Subcutaneous abdominal adipose tissue (tissue), 5 donors: ENCODE results near the gene SUMO4.
A peak's percentile ranks its signal among the peaks of the same experiment; 100 is the strongest.

Source experiments
- H3K27ac ChIP-seq: one replicate; pipeline ENCODE4 v1.7.0; 2013; ENCODE audit warnings: low read depth, mild to moderate bottlenecking, inconsistent platforms, low read length, moderate library complexity
- H3K27me3 ChIP-seq, 5 donors: one replicate each; pipeline ENCODE4 v1.7.0; 2013; ENCODE audit warnings: low read length in 5 of 5, inconsistent platforms in 1 of 5; ENCODE audit not compliant: control insufficient read depth in 5 of 5, insufficient read depth in 4 of 5
- H3K36me3 ChIP-seq, 5 donors: one replicate each; pipeline ENCODE4 v1.7.0; 2013; ENCODE audit warnings: low read length in 5 of 5; ENCODE audit not compliant: control insufficient read depth in 5 of 5, insufficient read depth in 5 of 5
- H3K4me1 ChIP-seq, 5 donors: one replicate each; pipeline ENCODE4 v1.7.0; 2013; ENCODE audit warnings: low read length in 5 of 5, mild to moderate bottlenecking in 3 of 5, moderate library complexity in 1 of 5; ENCODE audit not compliant: control insufficient read depth in 5 of 5, insufficient read depth in 5 of 5
- H3K4me3 ChIP-seq, 5 donors: one replicate each; pipeline ENCODE4 v1.7.0; 2013; ENCODE audit warnings: low read length in 5 of 5, low read depth in 1 of 5
- H3K9ac ChIP-seq, 5 donors: one replicate each; pipeline ENCODE4 v1.7.0; 2013; ENCODE audit warnings: low read length in 5 of 5, mild to moderate bottlenecking in 4 of 5, moderate library complexity in 3 of 5
- H3K9me3 ChIP-seq, 5 donors: one replicate each; pipeline ENCODE4 v1.7.0; 2013; ENCODE audit warnings: low read length in 5 of 5; ENCODE audit not compliant: control insufficient read depth in 5 of 5
- donor health status: healthy.
- donor health status: healthy.
- donor health status: healthy.
- donor health status: healthy.
- donor health status: healthy.

SUMO4 gene

DNA sequence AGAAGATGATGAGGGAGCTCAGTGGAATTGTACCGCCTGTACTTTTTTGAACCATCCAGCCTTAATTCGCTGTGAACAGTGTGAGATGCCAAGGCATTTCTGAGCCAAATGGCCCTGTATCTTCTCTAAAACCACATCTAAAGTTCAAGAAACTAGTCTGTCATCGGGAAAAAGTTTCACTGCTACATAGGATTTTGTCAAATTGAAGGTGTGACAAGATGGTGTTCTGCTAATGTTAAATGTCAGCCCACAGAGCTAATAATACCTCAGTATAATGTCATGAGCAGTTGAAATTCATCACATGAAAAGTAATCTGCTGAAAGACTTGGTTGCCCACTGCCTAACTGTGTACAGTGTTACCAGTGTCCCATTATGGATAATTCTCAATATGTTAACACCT, 9.6 kb downstream of the SUMO4 start:
- H3K27me3 ChIP-seq = no peaks in the 10 kb centered on the region
- no peaks in the 10 kb centered on the region for H3K9me3 ChIP-seq
- H3K4me1 ChIP-seq = peaks cover 0 to 3% (median 0%) of the 10 kb centered on the region in 5 donors
- no peak overlapping the region for H3K9ac ChIP-seq
- no peak overlapping the region for H3K27ac ChIP-seq
- peaks cover 14 to 38% (median 18%) of the 10 kb centered on the region in 5 donors for H3K36me3 ChIP-seq
- H3K4me3 ChIP-seq = no peak overlapping the region

DNA sequence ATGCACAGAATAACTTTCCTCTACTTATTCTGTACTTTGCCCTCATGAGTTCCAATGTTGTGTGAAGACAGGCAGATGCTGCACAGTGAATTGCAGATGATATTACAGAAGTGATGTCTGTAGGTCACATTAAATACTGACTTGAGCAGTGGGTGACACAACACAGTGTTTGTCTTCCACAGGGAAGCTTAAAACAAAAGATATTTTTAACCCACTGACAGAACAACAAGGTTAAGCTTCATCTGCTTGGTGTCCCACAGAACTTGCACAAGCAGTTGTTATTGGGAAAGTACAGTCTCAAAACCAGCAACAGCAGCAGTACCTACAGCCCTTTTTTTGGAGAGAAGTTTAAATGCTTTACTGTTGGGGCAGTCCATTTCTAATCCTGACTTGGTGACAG, 10.5 kb downstream of the SUMO4 start:
- no peaks in the 10 kb centered on the region for H3K9me3 ChIP-seq
- H3K4me1 ChIP-seq = peaks cover 0 to 3% (median 0%) of the 10 kb centered on the region in 5 donors
- no peak overlapping the region for H3K4me3 ChIP-seq
- H3K27me3 ChIP-seq = no peaks in the 10 kb centered on the region
- peaks cover 14 to 29% (median 18%) of the 10 kb centered on the region in 5 donors for H3K36me3 ChIP-seq
- no peak overlapping the region for H3K27ac ChIP-seq
- no peak overlapping the region for H3K9ac ChIP-seq

- H3K4me1 ChIP-seq = no peaks in the 10 kb centered on the region
These were observed 13.9 kb downstream of the SUMO4 start for GRCh38 chr6:149414009-149414408.

GRCh38 chr6:149414821-149415220, 14.8 kb downstream of the SUMO4 start:
- Histone ChIP-seq H3K27ac (no peak overlapping the region), H3K9ac (no peak overlapping the region), H3K9me3 (no peaks in the 10 kb centered on the region), H3K27me3 (no peaks in the 10 kb centered on the region), H3K4me1 (no peaks in the 10 kb centered on the region), H3K36me3 (peaks cover 8 to 25% (median 10%) of the 10 kb centered on the region in 5 donors), H3K4me3 (no peak overlapping the region)

More at GRCh38 chr6:149414009-149414408, 13.9 kb downstream of the SUMO4 start:
- no peak overlapping the region for H3K4me3 ChIP-seq
- H3K36me3 ChIP-seq = peaks cover 14 to 29% (median 15%) of the 10 kb centered on the region in 5 donors
- no peak overlapping the region for H3K27ac ChIP-seq
- H3K27me3 ChIP-seq = no peaks in the 10 kb centered on the region
- no peaks in the 10 kb centered on the region for H3K9me3 ChIP-seq
- H3K9ac ChIP-seq = no peak overlapping the region

DNA sequence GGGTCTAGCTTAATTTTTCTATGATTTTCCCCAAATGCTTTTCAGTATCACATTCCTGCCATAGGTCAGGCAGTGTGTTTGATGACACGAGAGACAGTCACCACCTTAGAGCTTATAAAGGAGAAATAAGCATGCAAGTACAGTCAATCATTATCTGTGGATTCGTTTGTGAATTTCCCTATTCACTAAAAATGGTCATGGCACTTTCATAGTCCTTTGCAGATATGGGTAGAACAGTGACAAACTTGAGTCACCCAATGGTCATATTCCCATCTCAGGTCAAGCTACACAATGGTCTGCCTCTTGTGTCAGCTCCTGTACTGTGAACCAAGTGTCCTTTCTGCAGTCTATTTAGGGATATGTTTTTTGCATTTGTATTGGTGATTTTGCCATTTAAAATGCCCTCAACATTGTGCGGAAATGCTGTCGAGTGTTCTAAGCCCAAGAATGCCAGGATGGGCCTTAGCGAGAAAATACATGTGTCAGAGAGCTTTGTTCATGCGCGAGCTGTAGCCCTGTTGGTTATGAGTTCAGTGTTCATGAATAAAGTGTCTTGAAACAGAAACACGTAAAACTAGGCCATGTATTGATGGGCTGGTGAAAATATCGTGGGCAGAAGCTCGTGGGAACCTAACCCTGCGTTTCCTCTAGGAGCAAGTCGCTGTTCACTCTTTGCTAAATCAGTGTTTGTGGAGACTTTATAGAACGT, 19.8 kb downstream of the SUMO4 start:
- H3K36me3 ChIP-seq = no peaks in the 10 kb centered on the region
- no peaks in the 10 kb centered on the region for H3K9me3 ChIP-seq
- no peak overlapping the region for H3K9ac ChIP-seq
- peaks cover 2 to 15% (median 11%) of the 10 kb centered on the region in 5 donors for H3K4me1 ChIP-seq
- no peaks in the 10 kb centered on the region for H3K27me3 ChIP-seq
- H3K4me3 ChIP-seq = no peak overlapping the region
- no peak overlapping the region for H3K27ac ChIP-seq

- Histone ChIP-seq H3K4me3 (no peak overlapping the region), H3K9ac (no peak overlapping the region), H3K27ac (no peak overlapping the region), H3K9me3 (no peaks in the 10 kb centered on the region), H3K36me3 (no peaks in the 10 kb centered on the region), H3K27me3 (peaks cover 0 to 2% (median 0%) of the 10 kb centered on the region in 5 donors), H3K4me1 (peaks cover 2 to 22% (median 11%) of the 10 kb centered on the region in 5 donors)
These were observed 21.1 kb downstream of the SUMO4 start for GRCh38 chr6:149421132-149421531.

GRCh38 chr6:149422581-149422980, 22.5 kb downstream of the SUMO4 start:
- no peak overlapping the region for H3K27ac ChIP-seq
- peaks cover 2 to 22% (median 11%) of the 10 kb centered on the region in 5 donors for H3K4me1 ChIP-seq
- no peaks in the 10 kb centered on the region for H3K36me3 ChIP-seq
- peaks cover 0 to 2% (median 0%) of the 10 kb centered on the region in 5 donors for H3K27me3 ChIP-seq
- no peak overlapping the region for H3K4me3 ChIP-seq
- H3K9me3 ChIP-seq = no peaks in the 10 kb centered on the region
- no peak overlapping the region for H3K9ac ChIP-seq

- H3K4me1 ChIP-seq = peaks cover 2 to 22% (median 11%) of the 10 kb centered on the region in 5 donors
- H3K9me3 ChIP-seq = no peaks in the 10 kb centered on the region
- H3K36me3 ChIP-seq = no peaks in the 10 kb centered on the region
- H3K27ac ChIP-seq = peak overlapping the region; percentile 33
- peaks cover 0 to 6% (median 2%) of the 10 kb centered on the region in 5 donors for H3K27me3 ChIP-seq
- peak overlapping the region in 2 of 5 donors; percentile 30 to 33 for H3K4me3 ChIP-seq
- H3K9ac ChIP-seq = no peak overlapping the region
These were observed 23.9 kb downstream of the SUMO4 start for GRCh38 chr6:149423964-149424440.

GRCh38 chr6:149425224-149425623, 25.2 kb downstream of the SUMO4 start:
- no peaks in the 10 kb centered on the region for H3K36me3 ChIP-seq
- H3K27ac ChIP-seq = no peak overlapping the region
- H3K4me3 ChIP-seq = no peak overlapping the region
- peaks cover 0 to 6% (median 2%) of the 10 kb centered on the region in 5 donors for H3K27me3 ChIP-seq
- H3K4me1 ChIP-seq = peaks cover 2 to 22% (median 11%) of the 10 kb centered on the region in 5 donors
- no peak overlapping the region for H3K9ac ChIP-seq
- H3K9me3 ChIP-seq = no peaks in the 10 kb centered on the region

GRCh38 chr6:149425754-149426153, 25.7 kb downstream of the SUMO4 start:
- Histone ChIP-seq H3K4me3 (no peak overlapping the region), H3K4me1 (peaks cover 2 to 22% (median 11%) of the 10 kb centered on the region in 5 donors), H3K27me3 (peaks cover 0 to 6% (median 2%) of the 10 kb centered on the region in 5 donors), H3K9ac (no peak overlapping the region), H3K9me3 (no peaks in the 10 kb centered on the region), H3K27ac (no peak overlapping the region), H3K36me3 (no peaks in the 10 kb centered on the region)
